K562 (cell line): ENCODE measurements around the gene PLCB4. TPM values are rescaled to one million over a fixed set of nuclear protein-coding genes. Genes with fewer than 3 reads are reported as not detected.
A peak's percentile ranks its signal among the peaks of the same experiment; 100 is the strongest.

Experiments used
- BRF1 ChIP-seq: IDR thresholded peaks from 3 replicates; pipeline ENCODE4 v1.6.1; 2011; ENCODE audit warnings: borderline replicate concordance, mild to moderate bottlenecking; ENCODE audit not compliant: insufficient read length; ENCODE audit errors: extremely low read depth
- CEBPB ChIP-seq: fragments of 450-650 bp; IDR thresholded peaks from 2 replicates; pipeline ENCODE4 v1.6.1; 2016; ENCODE audit warnings: missing genetic modification characterization, missing compliant biosample characterization
- CREB1 ChIP-seq, 2 experiments: sonication (generic) in 1 of 2; formaldehyde crosslinking in 1 of 2; IDR thresholded peaks; 2 replicates each; pipeline versions ENCODE4 v1.6.1 to v1.8.0; 2012 to 2022; ENCODE audit warnings: inconsistent platforms in 1 of 2, mild to moderate bottlenecking in 1 of 2, missing genetic modification reagents in 1 of 2, moderate library complexity in 1 of 2
- CREM ChIP-seq: IDR thresholded peaks from 2 replicates; pipeline ENCODE4 v1.6.1; 2014; ENCODE audit warnings: antibody characterized with exemption, low read depth
- HDAC1 ChIP-seq, 2 experiments: fragments of 450-650 bp; IDR thresholded peaks; 2 replicates each; pipeline ENCODE4 v1.6.1; 2016 to 2017; ENCODE audit warnings: inconsistent platforms in 1 of 2, mild to moderate bottlenecking in 1 of 2, moderate library complexity in 1 of 2
- HDAC3 ChIP-seq: fragments of 450-650 bp; IDR thresholded peaks from 2 replicates; pipeline ENCODE4 v1.6.1; 2018; ENCODE audit warnings: borderline replicate concordance, mild to moderate bottlenecking, moderate library complexity; ENCODE audit not compliant: partially characterized antibody
- JUND ChIP-seq, 2 experiments: IDR thresholded peaks; 2 replicates in 1 of 2; 3 replicates in 1 of 2; pipeline ENCODE4 v1.6.1; 2011; ENCODE audit warnings: borderline replicate concordance in 2 of 2, low read depth in 2 of 2, low read length in 2 of 2, improper control_type of control experiment in 1 of 2, missing biosample characterization in 1 of 2, missing genetic modification characterization in 1 of 2, missing genetic modification reagents in 1 of 2
- LEF1 ChIP-seq: fragments of 450-650 bp; IDR thresholded peaks from 2 replicates; pipeline ENCODE4 v1.6.1; 2016; ENCODE audit warnings: mild to moderate bottlenecking
- MTA2 ChIP-seq: fragments of 450-650 bp; IDR thresholded peaks from 2 replicates; pipeline ENCODE4 v1.6.1; 2016; ENCODE audit warnings: low read depth
- MYBL2 ChIP-seq, 2 experiments: fragments of 450-650 bp in 1 of 2; sonication (generic) in 1 of 2; formaldehyde crosslinking in 1 of 2; IDR thresholded peaks; 2 replicates each; pipeline versions ENCODE4 v1.6.1 to v1.8.1; 2017 to 2022; ENCODE audit warnings: borderline replicate concordance in 1 of 2, inconsistent platforms in 1 of 2, low read depth in 1 of 2, mild to moderate bottlenecking in 1 of 2, missing genetic modification reagents in 1 of 2, moderate library complexity in 1 of 2
- MYC ChIP-seq, 2 experiments: fragments of 250-450 bp in 1 of 2; sonication (Bioruptor Pico) in 1 of 2; IDR thresholded peaks; 2 replicates each; pipeline versions ENCODE4 v1.5.1 to v1.6.1; 2012 to 2021; ENCODE audit warnings: low read depth in 2 of 2, borderline replicate concordance in 1 of 2, improper control_type of control experiment in 1 of 2, low read length in 1 of 2, mild to moderate bottlenecking in 1 of 2, moderate library complexity in 1 of 2
- NCOR1 ChIP-seq: fragments of 450-650 bp; IDR thresholded peaks from 2 replicates; pipeline ENCODE4 v1.6.1; 2016; ENCODE audit warnings: mild to moderate bottlenecking, moderate library complexity
- OTX1 ChIP-seq: fragments of 450-650 bp; formaldehyde crosslinking; IDR thresholded peaks from 2 replicates; pipeline ENCODE4 v1.4.0; 2022; ENCODE audit warnings: mild to moderate bottlenecking
- PHB2 ChIP-seq: fragments of 450-650 bp; IDR thresholded peaks from 2 replicates; pipeline ENCODE4 v1.6.1; 2017; ENCODE audit warnings: low read depth
- PKNOX1 ChIP-seq: fragments of 450-650 bp; IDR thresholded peaks from 2 replicates; pipeline ENCODE4 v1.6.1; 2016
- TAL1 ChIP-seq: fragments of 450-650 bp; IDR thresholded peaks from 2 replicates; pipeline ENCODE4 v1.6.1; 2016; ENCODE audit warnings: mild to moderate bottlenecking
- XRCC5 ChIP-seq: fragments of 200-400 bp; formaldehyde crosslinking; IDR thresholded peaks from 2 replicates; pipeline ENCODE4 v1.6.1; 2017; ENCODE audit warnings: low read depth, mild to moderate bottlenecking, low read length
- ZNF639 ChIP-seq, 2 experiments: fragments of 200-800 bp in 1 of 2; sonication (Bioruptor generic) in 1 of 2; sonication (generic) in 1 of 2; formaldehyde crosslinking in 1 of 2; IDR thresholded peaks in 1 of 2; conservative IDR thresholded peaks in 1 of 2; 2 replicates each; pipeline versions ENCODE4 v1.5.0 to v1.6.1; 2016 to 2020; ENCODE audit warnings: missing compliant biosample characterization in 1 of 2, missing genetic modification characterization in 1 of 2, missing genetic modification reagents in 1 of 2
- polyA plus RNA-seq, 8 experiments: library from polyadenylated mRNA; depleted of rRNA in 4 of 8; stranded (reverse) in 5 of 8; unstranded in 3 of 8; fragments of >200 nt; fragmentation: Nextera tagmentation in 2 of 8; fragmentation: Illumina TruSeq in 1 of 8; extraction: Ambion mirVana in 2 of 8; extraction: Trizol in 1 of 8; gene quantifications; 2 replicates each; pipeline versions ENCODE4 v1.2.1 to v1.2.3, GENCODE V29; 2011 to 2014; ENCODE audit warnings: inconsistent platforms in 1 of 8, missing spikeins in 1 of 8
- total RNA-seq, 7 experiments: library from RNA; depleted of rRNA in 6 of 7; stranded (reverse); fragments of >200 nt in 6 of 7; fragmentation: Illumina TruSeq in 2 of 7; extraction: Trizol in 2 of 7; gene quantifications; 2 replicates each; pipeline versions ENCODE4 v1.2.1 to v1.2.3, GENCODE V29; 2011 to 2021; ENCODE audit warnings: low replicate concordance in 1 of 7
- TF ChIP-seq, protein P1 (sequence below): fragments of 200-800 bp; sonication (Bioruptor generic); IDR thresholded peaks from 2 replicates; pipeline ENCODE4 v1.6.1; 2017; ENCODE audit warnings: missing genetic modification characterization, missing compliant biosample characterization
- TF ChIP-seq, protein P2 (sequence below): conservative IDR thresholded peaks from 2 replicates; pipeline ENCODE4 v1.6.1; 2011; ENCODE audit warnings: low read depth, mild to moderate bottlenecking, low read length; ENCODE audit not compliant: control insufficient read depth

The PLCB4 gene
- total and polyA plus RNA-seq, 9 of the 15 experiments (the other 6 are each of a cell fraction or from before 2014, with no cell fraction given) = 0.20 to 2.9 (median 0.52) TPM

DNA sequence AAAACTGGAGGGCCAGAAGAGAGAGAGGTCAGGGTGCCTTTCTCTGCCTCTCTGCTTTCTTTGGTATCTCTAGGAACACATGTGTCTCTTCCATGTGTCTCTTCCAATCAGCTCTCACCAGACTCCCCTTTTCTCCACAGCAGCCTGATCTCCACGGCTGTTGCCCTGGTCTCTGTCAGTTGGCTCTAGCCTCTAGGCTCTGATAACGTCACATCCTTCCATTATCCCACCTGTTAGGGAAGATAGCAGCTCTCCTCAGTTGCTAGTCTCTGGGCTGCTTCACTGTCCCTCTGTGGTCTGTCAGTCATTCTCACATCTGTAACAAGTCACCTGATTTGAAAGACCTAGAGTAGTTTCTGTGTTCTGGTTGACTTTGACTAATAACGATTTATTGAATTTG is 80.2 kb downstream of the PLCB4 start (continued):
- TF ChIP-seq PKNOX1 (peak; percentile 95), TAL1 (peak; percentile 99), NCOR1 (peak; percentile 97), MTA2 (peak; percentile 96), PHB2 (peak; percentile 95), JUND (IDR thresholded peaks at IDR 0.05; ENCODE audit: borderline replicate concordance, low read depth, low read length) (peak; percentile 40; the same call in 1 of the 2 replicates), JUND (tag; IDR thresholded peaks at IDR 0.05; ENCODE audit: borderline replicate concordance, low read depth, low read length) (no peak), CREB1 (IDR thresholded peaks at IDR 0.05) (peak; percentile 39; the same call in 1 of the 2 replicates), CREB1 (CRISPR knock-in tag; IDR thresholded peaks at IDR 0.05) (no peak), ZNF639 (CRISPR knock-in tag; conservative IDR thresholded peaks at IDR 0.05 in 1 of 2, IDR thresholded peaks at IDR 0.05 in 1 of 2) (no peak), HDAC1 (IDR thresholded peaks at IDR 0.05) (peak in 1 of 2 experiments; percentile 53; a peak in 1 of 4 replicates), BRF1 (no peak), MYBL2 (IDR thresholded peaks at IDR 0.05; ENCODE audit: low read depth) (no peak), MYBL2 (CRISPR knock-in tag; IDR thresholded peaks at IDR 0.05; ENCODE audit: borderline replicate concordance) (no peak), HDAC3 (peak; percentile 74), XRCC5 (no peak), MYC (IDR thresholded peaks at IDR 0.05; ENCODE audit: low read depth, low read length) (no peak; the same call in 1 of the 2 replicates), MYC (CRISPR knock-in tag; IDR thresholded peaks at IDR 0.05; ENCODE audit: borderline replicate concordance, low read depth) (no peak), CEBPB (tag) (no peak), OTX1 (CRISPR knock-in tag) (no peak), CREM (peak; percentile 67), LEF1 (0 out of 2 replicates have a peak, but pooled peaks have one; percentile 52)
- TF ChIP-seq, protein P1, sequence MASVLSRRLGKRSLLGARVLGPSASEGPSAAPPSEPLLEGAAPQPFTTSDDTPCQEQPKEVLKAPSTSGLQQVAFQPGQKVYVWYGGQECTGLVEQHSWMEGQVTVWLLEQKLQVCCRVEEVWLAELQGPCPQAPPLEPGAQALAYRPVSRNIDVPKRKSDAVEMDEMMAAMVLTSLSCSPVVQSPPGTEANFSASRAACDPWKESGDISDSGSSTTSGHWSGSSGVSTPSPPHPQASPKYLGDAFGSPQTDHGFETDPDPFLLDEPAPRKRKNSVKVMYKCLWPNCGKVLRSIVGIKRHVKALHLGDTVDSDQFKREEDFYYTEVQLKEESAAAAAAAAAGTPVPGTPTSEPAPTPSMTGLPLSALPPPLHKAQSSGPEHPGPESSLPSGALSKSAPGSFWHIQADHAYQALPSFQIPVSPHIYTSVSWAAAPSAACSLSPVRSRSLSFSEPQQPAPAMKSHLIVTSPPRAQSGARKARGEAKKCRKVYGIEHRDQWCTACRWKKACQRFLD (CRISPR knock-in tag) = peak; percentile 40; the same call in 1 of the 2 replicates
- TF ChIP-seq, protein P2, sequence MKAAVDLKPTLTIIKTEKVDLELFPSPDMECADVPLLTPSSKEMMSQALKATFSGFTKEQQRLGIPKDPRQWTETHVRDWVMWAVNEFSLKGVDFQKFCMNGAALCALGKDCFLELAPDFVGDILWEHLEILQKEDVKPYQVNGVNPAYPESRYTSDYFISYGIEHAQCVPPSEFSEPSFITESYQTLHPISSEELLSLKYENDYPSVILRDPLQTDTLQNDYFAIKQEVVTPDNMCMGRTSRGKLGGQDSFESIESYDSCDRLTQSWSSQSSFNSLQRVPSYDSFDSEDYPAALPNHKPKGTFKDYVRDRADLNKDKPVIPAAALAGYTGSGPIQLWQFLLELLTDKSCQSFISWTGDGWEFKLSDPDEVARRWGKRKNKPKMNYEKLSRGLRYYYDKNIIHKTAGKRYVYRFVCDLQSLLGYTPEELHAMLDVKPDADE = no peak; the same call in 1 of the 2 replicates
